ENCODE data around the gene SLC47A2. TPM values are rescaled to one million over a fixed set of nuclear protein-coding genes. Genes with fewer than 3 reads are reported as not detected.

SLC47A2 gene
- total and polyA plus RNA-seq, 2 donors from 2014 or later, result 46.3 to 61.5 TPM

DNA sequence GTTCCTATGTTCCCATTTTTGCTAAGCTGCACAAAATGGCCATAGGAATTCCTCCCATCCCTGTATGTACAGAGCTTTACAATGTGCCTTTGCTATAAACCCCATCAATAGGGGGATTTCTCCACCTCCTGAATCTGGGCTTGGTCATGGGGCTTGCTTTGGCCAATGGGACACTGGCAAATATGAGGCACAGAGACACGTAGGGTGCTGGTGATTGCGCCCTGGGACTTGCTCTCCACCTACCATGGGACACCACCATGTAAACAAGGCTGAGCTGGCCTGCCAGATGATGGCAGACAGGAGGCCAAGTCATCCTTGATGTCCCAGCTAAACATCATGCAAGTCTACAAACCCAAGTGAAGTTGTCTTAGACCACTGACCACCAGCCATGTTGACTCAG, 47.0 kb upstream of the SLC47A2 start:
- Histone ChIP-seq H3K9ac (ENCODE audit: low read length in 3 of 3) (no peak overlapping the region), H3K4me3 (ENCODE audit: low read length in 3 of 3) (no peak overlapping the region), H3K4me1 (ENCODE audit: control insufficient read depth in 2 of 3, insufficient read depth in 2 of 3, low read depth in 1 of 3, low read length in 3 of 3) (peaks cover 0 to 3% (median 0%) of the 10 kb centered on the region in 3 donors), H3K27me3 (ENCODE audit: control insufficient read depth, insufficient read depth, low read length) (no peaks in the 10 kb centered on the region), H3K9me3 (ENCODE audit: control insufficient read depth in 2 of 3, insufficient read depth in 1 of 3, low read length in 3 of 3) (no peaks in the 10 kb centered on the region), H3K27ac (ENCODE audit: low read depth in 2 of 2, low read length in 2 of 2) (no peak overlapping the region), H3K36me3 (ENCODE audit: control insufficient read depth in 2 of 3, insufficient read depth in 3 of 3, low read length in 3 of 3) (no peaks in the 10 kb centered on the region)
- DNase-seq (no peak), FAIRE-seq (no peak)
- no peak for TF ChIP-seq CTCF (IDR thresholded peaks at IDR 0.05; ENCODE audit: borderline replicate concordance, extremely low read depth, insufficient read depth)
- intact Hi-C loops (cut with DNase I), result no loop called here

- H3K9ac ChIP-seq (ENCODE audit: low read length in 3 of 3), result no peak overlapping the region
- no peak overlapping the region for H3K4me3 ChIP-seq (ENCODE audit: low read length in 3 of 3)
- H3K36me3 ChIP-seq (ENCODE audit: control insufficient read depth in 2 of 3, insufficient read depth in 3 of 3, low read length in 3 of 3), result no peaks in the 10 kb centered on the region
- H3K9me3 ChIP-seq (ENCODE audit: control insufficient read depth in 2 of 3, insufficient read depth in 1 of 3, low read length in 3 of 3), result no peaks in the 10 kb centered on the region
- FAIRE-seq (no peak), DNase-seq (peak; percentile 84 to 88 (median 86))
- H3K4me1 ChIP-seq (ENCODE audit: control insufficient read depth in 2 of 3, insufficient read depth in 2 of 3, low read depth in 1 of 3, low read length in 3 of 3), result no peaks in the 10 kb centered on the region
- peak; percentile 53 for TF ChIP-seq CTCF (IDR thresholded peaks at IDR 0.05; ENCODE audit: borderline replicate concordance, extremely low read depth, insufficient read depth)
- H3K27me3 ChIP-seq (ENCODE audit: control insufficient read depth, insufficient read depth, low read length), result no peaks in the 10 kb centered on the region
- no peak overlapping the region for H3K27ac ChIP-seq (ENCODE audit: low read depth in 2 of 2, low read length in 2 of 2)
- intact Hi-C loops (cut with DNase I), result no loop called here
These were observed 46.2 kb upstream of the SLC47A2 start for GRCh38 chr17:19762515-19762961.

- intact Hi-C loops (cut with DNase I), result no loop called here
- no peaks in the 10 kb centered on the region for H3K4me1 ChIP-seq (ENCODE audit: control insufficient read depth in 2 of 3, insufficient read depth in 2 of 3, low read depth in 1 of 3, low read length in 3 of 3)
- FAIRE-seq (no peak), DNase-seq (no peak)
- H3K4me3 ChIP-seq (ENCODE audit: low read length in 3 of 3), result no peak overlapping the region
- H3K27me3 ChIP-seq (ENCODE audit: control insufficient read depth, insufficient read depth, low read length), result no peaks in the 10 kb centered on the region
- no peak overlapping the region for H3K9ac ChIP-seq (ENCODE audit: low read length in 3 of 3)
- H3K36me3 ChIP-seq (ENCODE audit: control insufficient read depth in 2 of 3, insufficient read depth in 3 of 3, low read length in 3 of 3), result no peaks in the 10 kb centered on the region
- H3K9me3 ChIP-seq (ENCODE audit: control insufficient read depth in 2 of 3, insufficient read depth in 1 of 3, low read length in 3 of 3), result no peaks in the 10 kb centered on the region
- H3K27ac ChIP-seq (ENCODE audit: low read depth in 2 of 2, low read length in 2 of 2), result no peak overlapping the region
- TF ChIP-seq CTCF (IDR thresholded peaks at IDR 0.05; ENCODE audit: borderline replicate concordance, extremely low read depth, insufficient read depth), result no peak
These were observed 44.4 kb upstream of the SLC47A2 start for GRCh38 chr17:19760746-19761145.
